NCI-H2196 (cell line): ENCODE measurements around the gene ZBTB25.

Experiments used
- DNase-seq: peaks from one replicate; lab custom pipeline; 2025; ENCODE audit not compliant: unreplicated experiment; lab: John Stamatoyannopoulos, UW

Gene ZBTB25

DNA sequence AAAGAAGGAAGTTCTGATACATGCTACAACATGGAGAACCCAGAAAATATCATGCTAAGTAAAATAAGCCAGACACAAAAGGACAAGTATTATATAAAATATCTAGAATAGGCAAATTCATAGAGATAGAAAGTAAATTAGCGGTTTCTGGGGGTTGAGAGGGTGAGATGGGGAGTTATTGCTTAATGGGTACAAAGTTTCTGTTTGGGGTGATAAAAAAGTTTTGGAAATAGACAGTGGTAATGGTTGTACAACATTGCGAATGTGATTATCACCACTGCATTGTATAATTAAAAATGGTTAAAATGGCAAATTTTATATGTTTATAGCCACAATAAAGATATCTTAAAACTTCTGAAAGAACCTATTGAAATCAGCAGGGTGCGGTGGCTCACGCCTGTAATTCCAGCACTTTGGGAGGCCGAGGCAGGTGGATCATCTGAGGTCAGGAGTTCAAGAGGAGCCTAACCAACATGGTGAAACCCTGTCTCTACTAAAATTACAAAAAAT lies 15.0 kb downstream of the ZBTB25 start:
- no peak for DNase-seq

DNA sequence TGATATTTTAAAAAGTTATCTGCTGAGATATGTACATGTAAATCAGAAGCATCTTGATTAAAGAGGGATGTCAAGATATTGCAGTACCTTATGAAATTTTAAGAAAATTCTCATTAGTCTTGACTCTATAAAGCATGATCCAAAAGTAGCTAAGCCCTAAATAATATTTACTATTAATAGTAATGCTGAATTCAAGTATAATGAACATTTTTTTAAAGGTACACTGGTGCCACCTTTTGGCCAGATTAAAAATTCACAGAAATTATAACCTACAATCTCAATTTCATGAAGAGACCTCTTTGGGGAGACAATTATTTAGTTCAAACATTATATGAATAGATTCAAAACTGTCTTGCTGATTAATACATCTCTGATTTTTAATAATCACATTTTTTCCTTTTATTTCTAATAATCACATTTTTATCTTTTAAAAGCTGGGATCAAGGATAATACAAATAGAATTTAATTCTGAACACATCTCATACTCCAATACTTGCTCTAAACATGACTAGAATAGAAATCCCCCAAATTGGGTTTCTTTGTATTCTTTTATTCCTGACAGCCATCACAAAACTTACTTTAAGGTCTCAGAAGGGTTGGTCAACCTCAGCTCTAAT lies 24.9 kb downstream of the ZBTB25 start:
- DNase-seq: peak; percentile 35

DNA sequence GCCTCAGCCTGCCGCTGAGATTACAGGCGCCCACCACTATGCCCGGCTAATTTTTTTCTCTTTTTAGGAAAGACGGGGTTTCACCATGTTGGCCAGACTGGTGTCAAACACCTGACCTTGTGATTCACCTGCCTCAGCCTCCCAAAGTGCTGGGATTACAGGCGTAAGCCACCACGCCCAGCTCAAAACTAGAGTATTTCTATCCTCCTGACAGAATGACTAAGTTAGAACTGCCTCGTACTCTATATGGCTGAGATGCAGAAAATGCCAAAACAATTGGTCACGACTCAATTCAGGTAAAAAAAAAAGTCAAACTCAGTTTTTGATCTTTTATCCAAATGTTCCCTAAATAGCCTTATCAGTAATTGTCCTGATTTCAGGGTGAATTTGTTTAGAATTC lies 27.2 kb downstream of the ZBTB25 start:
- no peak for DNase-seq

DNA sequence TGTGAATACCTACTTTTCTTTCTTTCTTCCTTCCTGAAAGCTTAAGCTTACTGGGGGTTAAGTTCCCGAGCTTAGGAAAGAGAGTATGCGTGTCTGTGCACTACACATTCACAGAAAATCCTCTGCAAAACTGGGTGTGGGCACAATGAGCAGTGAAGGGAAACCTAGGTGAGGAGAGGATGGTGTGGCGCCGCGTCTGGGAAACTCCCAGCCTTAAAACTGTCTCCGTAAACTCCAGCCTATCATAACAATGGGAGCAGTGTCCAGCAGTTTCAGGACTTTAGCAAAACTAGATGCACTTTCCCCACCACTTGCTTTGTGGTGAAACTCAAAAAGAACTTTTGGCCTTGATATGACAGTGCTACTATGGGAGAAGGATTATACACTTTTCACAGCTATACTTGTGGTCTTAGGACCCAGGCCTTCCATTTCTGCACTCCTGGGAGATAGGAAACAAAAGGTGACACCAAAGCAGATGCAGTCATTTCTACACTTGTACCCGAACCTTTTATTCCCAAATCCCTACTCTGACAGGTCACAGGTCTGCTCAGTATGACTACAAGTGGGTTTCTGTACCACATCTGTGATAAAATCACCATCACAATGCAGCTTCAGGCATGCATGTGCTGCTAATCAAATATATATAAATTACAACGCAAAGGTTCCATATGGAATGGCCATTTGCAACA lies 27.9 kb downstream of the ZBTB25 start:
- DNase-seq: no peak

DNA sequence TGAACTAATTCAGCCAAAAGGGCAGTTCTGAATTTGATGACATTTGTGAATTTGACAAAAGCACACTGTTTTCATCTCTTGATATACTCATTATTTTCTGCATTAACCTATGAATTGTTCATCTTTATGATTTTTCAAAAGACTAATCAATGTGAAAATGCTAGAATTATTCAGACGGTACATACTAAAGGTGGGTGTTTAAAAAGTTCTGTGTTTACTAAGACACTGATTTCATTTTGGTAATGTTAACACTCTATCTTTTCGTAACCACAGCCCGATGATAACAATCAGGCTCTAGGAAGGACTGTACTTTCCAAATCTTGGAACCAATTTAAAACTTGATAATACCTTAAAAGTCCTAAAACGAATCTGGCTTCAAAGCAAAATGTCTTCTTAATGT lies 28.9 kb downstream of the ZBTB25 start:
- DNase-seq: no peak

DNA sequence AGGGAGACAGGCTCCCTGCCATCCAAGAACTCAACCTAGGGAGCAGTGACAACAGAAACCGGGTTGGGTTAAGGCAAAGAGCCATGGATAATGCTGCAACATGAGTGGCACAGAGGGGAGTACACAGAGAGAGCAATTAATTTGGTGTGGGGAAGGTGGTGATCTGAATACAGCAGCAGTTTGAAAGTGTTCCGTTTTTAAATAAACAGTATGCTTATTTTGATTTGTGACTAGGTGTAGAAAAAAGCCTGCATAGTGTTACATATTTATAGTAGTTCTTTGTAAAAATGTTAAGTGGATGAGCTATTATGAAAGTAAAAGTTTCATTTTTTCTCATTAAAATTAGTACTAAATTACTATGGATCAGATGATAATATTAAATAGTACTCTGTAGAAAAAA lies 29.6 kb downstream of the ZBTB25 start:
- DNase-seq: no peak

DNA sequence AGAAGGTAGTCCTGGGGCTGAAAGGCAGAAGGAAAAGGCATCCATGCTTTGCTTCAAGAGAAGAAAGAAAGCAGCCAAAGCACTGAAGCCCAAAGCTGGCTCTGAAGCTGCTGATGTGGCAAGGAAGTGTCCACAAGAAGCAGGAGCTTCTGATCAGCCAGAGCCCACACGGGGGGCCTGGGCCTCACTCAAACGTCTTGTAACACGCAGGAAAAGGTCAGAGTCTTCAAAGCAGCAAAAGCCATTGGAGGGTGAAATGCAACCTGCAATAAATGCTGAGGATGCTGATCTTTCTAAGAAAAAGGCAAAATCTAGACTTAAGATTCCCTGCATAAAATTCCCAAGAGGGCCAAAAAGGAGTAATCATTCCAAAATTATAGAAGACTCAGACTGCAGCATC lies 35.2 kb downstream of the ZBTB25 start:
- no peak for DNase-seq

DNA sequence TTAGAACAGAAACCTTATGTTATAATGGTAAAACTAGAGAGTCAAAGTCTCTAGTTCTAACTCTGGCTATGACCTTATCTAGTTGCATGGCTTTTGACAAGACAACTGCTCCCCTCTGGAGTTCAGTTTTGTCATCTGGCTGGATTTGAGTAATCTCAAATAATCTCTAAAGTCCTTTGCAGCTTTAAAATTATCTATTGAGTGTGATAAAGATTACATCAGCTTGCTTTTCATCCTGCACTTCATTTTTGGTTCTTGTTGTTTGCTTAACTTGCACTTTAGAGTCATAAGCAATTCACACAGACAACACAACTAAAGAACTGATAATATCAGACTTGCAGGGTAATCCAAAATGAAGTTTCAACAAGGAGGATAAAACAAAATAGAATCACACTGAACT lies 36.1 kb downstream of the ZBTB25 start:
- DNase-seq: no peak

DNA sequence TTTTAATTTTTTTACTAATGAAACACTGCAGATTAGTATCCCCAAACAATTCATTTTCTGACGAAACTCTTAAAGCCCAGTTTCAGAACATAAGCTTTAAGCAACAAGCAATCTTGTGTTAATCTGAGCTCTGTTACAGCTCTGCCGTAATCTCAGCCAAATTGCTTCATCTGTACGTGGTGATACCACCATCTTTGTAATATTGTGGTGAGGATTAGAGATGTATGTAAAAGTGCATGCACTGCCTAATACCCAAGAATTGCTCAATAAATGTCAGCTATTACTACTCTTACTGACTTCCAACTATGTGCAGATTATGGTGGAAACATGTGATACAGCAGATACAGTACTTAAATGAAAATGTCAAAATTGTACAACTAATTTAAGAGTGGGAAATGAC lies 36.5 kb downstream of the ZBTB25 start:
- no peak for DNase-seq

DNA sequence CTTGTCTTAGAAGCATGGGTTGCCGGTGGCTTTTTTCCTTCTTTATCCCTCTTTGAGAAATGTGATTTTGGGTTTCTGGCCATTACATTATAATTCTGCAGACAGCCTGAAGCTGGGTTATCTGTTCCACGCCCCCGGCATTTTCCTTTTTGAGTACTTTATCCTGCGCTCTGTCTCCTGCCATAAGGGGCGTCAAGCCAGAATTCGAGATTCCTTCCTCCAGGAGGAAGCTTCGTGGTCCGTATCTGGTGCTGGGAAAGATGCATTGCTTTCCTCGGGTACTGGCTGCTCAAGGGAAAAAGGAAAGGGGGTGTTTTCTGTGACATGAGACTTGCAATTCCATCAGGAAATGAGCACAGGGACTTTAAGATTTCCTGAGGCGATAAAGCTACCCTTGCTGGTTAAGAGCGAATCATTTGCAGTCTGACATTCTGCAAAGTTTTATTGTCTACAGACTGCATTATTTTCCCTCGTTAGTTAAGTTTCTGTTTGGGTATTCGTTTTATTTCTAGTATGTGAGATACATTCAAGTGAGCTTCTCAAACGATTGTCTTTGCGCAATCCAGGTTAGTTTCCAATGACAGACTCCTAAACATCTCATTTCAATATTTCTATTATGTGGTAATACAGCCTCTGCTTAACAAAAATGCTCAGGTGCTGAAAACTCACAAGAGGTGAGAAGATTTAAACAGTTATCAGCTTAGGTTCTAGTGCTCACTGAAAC lies 37.6 kb downstream of the ZBTB25 start:
- no peak for DNase-seq

DNA sequence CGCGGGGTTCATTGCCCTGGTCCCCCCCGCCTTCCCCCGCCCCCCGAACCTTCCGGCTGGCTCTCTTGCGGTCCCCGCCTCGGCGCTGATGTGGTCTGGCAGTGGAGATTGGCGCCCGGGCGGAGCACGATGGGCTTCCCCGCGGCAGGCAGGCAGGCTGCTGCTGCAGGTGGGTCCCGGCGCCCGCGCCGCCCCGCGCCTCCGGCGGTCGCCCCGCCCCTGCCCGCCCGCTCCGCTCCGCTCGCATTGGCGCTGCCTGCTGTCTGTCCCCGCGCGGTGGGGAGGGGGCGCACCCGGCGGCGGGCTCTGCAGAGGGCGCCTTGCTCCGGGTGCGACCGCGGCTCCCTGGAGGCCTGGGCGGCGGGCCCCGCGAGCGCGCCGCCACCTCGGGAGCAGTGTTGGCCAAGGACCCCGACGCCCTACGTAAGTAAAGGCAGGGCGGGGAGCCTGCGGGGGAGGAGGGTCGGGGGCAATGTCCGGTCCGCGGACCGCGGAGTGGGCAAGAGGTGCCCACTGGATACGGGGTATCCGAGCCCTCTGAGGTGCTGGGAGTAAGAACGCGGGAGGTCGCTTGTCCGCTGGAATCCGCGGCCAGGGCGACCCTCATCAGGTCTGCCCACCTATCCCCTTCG lies 38.3 kb downstream of the ZBTB25 start, which contains the start of gene AKAP5:
TSS of gene AKAP5 (plus strand) at position 309 of the 632 bp plus-strand sequence. CDS start 2,896 bp downstream, outside the sequence.
- DNase-seq: peak; percentile 54

DNA sequence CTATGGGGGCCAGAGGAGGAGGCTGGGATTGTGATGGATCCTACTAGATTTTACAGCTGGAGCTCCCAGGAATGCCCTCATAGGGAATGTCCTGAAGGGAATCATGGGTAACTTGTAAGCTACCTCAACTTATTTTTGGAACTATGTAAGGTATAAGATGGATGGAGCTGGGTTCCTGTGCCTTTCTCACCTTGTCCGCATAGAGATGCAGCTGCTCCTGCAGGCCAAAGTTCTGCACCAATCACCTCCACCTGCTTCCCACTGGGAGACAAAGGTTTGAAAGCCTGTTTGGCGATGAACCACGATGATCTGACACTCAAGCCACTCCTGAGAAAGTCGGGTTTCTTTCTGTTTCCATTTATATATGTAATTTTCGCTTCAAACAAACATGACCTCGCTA lies 39.0 kb downstream of the ZBTB25 start:
- no peak for DNase-seq

DNA sequence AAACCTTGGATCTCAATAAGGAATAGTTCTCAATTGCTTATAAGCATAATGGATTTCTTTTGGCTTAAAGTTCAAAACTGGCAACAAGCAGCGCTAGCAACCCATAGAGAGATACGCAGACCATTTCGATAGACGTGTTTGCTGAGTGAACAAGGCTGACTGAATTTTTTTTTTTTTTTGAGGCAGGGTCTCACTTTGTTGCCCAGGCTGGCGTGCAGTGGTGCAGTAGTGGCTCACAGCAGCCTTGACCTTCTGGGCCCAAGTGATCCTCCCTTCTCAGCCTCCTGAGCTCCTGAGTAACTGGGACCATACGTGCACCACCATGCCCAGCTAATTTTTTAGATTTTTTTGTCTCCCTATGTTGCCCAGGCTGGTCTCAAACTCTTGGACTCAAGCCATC lies 39.8 kb downstream of the ZBTB25 start:
- no peak for DNase-seq

DNA sequence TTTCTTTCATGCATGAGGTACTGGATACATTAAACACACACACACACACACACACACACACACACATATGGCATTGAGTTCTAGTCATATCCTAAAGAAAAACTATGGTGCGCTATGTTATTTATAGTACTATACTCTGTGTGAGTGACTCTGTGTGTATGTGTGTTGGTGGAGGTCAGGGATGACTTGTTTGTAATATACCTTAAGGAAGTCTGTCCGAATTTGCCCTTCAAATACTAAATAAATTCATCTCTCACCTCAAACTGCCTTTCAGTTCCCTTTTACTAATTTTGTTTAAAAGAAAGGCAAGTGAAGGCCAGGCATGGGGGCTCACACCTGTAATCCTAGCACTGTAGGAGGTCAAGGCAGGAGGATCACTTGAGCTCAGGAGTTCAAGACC lies 40.4 kb downstream of the ZBTB25 start:
- DNase-seq: no peak

DNA sequence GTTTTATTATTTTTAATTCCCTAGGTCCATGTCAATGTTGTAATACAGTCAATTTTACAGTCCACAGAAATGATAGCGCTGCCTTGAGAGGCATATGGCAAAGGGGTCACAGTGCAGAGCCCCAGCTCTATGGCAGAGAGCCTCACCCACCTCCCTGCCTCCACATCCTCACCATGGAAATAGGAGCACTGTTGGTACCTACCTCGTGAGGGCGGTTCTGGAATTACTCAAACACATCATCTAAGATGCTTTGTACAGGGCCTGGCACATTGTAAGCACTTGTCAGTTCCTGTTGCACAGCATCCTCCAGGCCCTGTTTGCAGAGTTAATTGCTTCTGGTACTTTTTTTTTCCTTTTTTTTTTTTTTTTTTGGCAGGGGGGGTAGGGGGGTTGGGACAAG lies 42.4 kb downstream of the ZBTB25 start:
- DNase-seq: no peak

DNA sequence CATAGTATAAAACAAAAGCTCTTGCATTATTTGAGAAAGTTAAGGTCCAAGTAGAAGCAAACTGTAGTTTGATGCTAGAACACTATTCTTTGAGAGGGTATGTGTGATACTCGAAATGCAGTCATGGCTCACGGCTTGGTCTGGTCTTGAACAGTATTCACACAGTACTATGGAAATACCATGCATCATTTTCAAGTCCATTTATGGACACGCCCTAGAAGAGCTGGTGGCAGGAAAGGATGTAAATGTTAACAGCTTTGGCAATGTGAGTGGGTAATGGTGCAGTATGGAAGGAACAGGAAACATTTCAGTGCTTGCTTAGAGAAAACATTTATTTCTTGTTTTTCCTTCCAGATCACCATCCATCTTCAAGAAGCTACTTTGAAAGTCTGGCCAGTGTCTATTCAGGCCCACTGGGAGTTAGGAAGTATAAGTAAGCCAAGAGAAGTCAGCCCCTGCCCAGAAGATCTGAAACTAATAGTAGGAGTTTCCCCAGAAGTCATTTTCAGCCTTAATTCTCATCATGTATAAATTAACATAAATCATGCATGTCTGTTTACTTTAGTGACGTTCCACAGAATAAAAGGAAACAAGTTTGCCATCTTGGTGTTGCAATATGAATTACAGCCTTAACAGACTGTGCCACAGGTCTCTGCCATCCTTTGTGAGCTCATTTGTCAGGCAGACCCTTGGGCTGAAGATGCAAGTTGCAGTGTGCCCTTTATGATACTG lies 44.1 kb downstream of the ZBTB25 start:
- no peak for DNase-seq

DNA sequence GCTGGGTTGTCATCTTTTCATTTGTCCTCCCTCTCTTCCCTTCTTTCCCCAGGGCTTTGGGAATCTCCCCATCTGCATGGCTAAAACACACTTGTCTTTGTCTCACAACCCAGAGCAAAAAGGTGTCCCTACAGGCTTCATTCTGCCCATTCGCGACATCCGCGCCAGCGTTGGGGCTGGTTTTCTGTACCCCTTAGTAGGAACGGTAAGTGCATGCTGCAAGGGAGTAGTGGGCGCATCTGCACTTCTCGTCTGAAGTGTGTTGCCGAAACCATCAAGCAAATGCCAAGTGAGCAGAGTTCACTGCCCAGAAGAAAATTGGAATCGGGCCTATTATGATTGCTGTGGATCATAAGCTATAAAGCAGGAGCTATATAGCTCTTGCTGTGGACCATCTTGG lies 49.0 kb downstream of the ZBTB25 start:
- no peak for DNase-seq

DNA sequence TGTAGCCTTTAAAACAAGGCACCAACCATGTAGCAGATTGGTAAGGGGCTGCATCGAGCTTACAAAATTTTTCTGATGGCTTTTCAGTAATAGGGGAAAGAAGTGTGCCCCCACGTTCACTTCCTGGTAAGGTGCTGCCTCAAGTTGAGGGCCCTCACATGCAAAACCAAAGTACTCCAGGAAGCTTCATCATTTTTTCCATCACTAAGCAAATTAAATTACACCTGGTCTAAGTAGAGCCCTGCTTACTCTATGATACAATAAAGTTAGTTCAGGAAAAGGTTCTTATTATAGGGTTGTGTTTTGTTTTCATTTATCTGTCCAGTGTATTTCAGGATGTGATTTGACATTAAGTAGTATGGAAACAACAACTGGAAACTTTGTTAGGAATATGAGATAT lies 53.4 kb downstream of the ZBTB25 start:
- no peak for DNase-seq

DNA sequence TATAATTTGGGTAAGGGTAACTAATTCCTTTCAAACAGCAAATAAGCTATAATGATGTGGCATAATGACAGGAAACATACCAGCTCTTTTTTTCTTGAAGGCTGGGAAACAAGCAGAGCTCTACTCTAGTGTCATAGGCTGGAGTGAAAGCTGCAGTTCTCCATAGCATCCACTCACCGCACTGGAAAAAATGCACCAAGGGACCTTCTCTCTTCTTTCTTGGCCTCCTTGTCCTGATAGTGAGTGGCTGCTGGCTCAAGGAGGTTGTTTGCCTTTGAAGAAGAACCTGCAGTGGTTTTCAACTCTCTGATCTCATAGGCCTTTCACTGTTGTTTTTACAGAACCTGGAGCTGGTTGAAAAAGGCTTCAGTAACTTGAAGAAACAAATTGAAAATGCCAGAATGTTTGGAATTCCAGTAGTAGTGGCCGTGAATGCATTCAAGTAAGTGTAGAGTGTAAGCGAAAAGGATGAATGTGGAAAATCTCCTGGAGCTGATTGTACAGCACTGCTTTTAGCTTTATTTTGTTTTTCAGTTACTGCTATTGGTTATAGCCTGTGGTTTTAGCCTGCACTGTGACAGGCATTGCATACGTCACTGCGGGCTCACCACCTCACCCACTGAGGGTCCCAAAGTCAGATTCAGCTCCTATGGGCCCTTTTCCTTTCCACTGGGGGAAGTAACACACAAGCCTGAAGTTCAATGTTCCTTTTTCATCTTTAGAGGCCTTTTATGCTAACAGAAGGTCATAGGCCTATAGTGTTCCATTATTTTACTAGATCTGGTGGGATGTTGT lies 55.6 kb downstream of the ZBTB25 start:
- no peak for DNase-seq
